Stimulated activated CD8-positive, alpha-beta memory T cell treated with anti-CD3 and anti-CD28 coated beads, Interleukin-7, amount 100 ng/mL, for 24 hours (primary cell): ENCODE results near the gene CFAP61.
"Not testable (repeated sequence)": the region's sequence is repeated elsewhere in the genome, so short reads cannot be mapped to it uniquely, and the experiment has no call there.

ENCODE experiments used
- DNase-seq: peaks from one replicate; pipeline ENCODE4 v3.0.0-alpha.2; 2020; ENCODE audit warnings: low read depth

The CFAP61 gene

DNA sequence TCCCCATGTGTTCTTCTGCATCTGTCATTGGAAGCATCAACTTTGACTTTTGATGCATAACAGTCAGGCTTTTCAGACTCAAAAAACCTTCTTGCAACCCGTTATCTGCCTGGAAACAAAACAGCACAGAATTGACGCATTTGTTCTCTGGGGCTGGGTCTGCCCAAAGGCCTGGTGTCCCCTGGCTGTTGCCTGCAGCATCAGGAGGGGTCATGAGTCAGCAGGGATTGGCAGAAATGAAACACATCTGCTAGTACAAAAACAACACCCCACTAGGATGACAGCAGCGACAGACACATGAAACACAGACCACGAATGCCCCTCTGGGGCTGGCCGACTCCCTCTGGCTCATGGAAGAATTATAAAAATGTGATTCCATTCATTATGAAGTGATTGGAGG is 158.0 kb downstream of the CFAP61 start:
- DNase-seq, result no peak

DNA sequence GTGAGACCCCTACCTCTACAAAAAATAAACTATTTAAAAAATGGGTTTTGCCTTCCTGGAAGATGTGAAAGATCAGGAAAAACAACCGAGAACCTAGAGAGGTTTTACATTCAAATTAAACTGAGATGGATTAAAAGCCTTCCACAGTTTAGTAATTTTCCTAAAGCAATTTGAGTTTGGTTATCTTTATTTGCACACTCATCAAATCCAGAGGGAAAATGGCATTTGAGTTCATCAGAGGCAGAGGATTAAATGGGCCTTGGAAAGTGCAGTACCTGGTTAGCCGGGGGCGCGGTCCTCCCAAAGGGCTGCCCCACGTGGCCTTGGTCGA is 158.6 kb downstream of the CFAP61 start:
- DNase-seq, result no peak

DNA sequence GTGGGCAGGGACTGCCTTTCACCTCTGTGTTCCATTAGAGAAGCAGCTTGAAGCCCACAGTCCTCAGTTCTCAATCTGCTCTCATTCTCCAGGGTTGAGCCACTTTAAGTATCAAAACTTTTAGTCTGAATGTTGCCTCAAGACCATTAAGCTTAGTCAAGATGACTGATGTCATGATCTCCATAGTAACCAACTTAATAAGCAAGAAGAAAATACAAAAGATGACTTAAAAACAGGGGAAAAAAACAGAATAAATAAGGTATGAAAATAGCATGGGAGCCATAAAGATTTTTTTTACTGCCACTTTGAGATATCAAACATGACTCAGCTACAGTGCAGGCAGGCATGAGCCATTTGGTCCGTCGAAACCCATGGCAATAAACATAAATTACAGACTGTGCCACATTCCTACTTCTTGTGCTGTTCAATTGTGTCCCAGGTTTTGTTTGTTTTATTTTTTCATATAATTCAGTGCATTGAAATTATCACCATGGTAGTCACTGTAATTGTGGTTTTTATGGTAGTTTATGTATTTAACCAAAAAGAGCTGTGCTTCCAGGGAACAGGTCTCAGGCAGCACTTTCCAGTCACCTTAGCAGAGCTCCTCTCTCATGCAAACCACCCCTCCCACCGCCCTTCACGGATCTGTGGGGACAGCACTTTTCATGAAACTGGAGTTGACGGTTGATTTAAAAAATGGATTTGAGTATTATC is 159.1 kb downstream of the CFAP61 start:
- no peak for DNase-seq

DNA sequence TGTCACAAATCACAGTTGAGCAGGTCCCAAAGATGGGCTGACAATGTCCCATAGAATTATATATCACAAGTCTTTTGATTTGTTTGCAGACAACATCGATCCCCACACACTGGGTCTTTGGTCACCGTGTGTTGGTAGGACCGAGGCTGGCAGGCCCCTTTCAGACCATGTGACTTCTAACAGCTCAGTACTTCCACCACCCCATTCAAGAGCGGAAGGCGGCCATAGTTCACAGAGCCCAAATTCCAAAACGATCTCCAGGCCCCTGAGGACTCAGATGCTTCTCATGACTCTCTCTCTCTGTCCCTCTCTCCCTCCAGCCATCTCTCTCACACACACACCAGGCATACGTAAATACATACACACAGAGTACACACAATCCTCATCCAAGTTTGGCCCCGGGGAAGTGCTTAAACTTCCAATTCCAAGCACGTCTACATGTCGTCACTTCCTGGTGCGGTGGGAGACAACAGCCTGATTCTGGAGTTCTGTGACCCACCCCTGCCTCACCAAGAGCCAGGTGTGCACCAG is 159.7 kb downstream of the CFAP61 start:
- DNase-seq, result no peak

DNA sequence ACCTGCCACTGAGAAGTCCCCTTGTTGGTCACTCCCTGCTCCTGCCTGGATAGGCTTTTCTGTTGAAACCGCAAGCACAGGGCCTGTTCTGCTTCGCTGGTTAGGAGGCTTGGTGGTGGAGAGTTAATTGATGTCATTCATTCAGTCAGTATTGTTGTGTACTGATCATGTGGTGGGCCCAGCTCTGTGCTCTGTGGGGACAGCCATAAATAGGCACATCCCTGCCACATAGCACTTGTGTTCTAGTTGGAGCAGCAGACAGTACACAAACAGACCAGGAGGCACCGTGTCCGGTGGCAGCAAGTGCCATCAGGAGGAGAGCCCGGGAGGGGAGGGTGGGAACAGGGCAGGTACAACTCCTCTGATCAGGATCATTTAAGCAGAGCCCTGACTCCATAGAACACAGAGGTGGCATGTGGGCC is 160.4 kb downstream of the CFAP61 start:
- no peak for DNase-seq

DNA sequence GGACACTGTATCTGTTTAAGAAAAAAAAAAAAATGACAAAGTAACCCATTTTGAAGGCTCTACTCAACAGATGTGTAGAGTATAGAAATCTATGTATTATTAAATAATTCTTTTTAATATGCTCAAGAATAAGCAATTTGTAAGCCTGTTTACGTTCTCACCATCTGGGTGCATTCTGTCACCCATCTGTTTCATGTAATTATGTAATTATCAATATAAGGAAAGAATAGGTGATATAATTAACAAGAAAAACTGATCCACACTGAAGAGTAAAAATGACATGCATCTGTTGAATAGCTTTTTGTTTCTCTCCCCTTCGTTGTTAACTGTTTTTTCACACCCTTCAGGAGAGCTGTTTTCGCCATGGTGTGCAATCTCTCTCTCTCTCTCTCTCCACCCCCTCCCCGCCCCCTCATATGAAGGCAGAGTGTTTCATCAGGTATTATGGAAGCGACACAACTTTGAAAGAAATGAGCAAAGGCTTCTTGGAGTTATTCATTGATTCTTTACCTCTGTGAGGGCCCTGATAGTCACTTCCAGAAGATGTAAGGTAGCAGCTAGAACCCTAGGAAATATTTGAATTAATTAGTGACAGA is 161.3 kb downstream of the CFAP61 start:
- no peak for DNase-seq

DNA sequence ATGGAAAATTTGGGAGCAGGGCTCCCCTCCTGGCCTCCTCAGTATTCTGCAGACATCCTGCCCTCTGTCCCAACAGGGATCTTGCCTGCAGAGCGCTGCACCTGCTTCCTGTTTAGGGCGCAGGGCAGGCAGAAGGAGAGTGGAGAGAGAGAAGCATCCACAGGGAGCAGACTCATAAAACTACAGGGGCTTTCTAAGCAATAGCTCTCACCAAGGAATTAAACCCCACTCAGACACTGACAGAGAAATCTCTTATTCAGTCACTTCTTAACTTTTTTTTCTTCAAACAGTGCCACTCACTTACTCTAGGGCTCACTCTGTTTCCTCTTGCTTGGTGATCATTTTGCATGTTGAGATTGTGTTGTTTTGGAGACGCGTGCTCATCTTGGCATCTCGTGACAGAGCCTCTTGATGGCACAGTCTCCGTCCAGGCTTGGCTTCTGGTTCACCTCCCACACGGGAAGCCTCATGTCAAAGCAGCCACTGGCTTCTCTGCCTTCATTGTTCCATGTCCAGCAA is 162.5 kb downstream of the CFAP61 start:
- no peak for DNase-seq

DNA sequence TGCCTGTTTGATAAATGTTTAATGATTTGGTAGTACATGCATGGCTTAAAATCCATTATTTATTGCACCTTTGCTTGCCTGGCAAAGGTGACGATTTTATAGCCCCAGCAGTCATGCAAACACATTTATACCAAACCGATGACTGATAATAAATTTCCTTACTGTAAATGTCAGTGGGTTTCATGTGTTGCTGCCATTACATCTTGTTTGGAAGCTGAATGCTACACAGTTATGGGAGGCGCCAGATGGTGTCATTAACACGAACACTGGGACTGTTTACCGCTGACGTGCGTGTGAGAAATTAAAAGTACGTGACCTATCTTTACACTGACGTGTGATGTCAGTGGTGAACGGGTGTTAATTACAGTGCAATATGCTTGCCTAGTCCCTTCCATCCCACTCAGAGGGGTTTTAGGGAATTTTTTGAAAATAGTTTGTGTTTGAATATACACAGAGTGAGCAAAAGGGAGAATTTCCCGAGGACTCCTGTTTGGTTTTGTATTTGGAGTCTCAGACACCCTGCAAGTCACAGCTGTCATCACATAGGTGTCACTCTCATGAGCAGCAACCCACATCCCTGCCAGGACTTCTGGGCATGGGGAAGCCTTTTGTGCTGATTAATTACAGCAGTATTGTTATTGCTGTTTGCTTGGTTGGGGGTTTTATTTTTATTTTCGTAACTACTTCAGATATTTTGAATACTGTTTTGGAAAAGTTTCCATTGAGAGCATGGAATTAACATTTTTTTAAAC is 163.8 kb downstream of the CFAP61 start:
- no peak for DNase-seq

DNA sequence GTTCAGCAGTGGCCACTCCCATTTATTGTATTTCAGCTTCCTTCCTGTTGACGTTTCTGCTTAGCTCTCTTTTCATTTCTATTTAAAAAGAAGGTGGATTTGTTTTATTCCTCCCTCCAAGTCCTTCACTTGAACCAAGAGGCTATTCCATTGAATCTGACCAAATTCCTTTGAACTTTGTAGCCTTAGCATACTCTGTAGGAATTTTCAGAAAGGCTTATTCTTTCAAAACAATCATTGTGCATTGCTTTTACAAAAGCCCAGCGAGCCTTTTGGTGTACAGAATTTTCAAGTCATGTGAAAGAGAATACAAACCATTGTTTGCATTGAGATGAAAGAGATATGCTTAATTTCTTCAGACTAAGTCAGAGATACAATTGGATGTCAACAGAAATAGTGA is 164.6 kb downstream of the CFAP61 start:
- no peak for DNase-seq

DNA sequence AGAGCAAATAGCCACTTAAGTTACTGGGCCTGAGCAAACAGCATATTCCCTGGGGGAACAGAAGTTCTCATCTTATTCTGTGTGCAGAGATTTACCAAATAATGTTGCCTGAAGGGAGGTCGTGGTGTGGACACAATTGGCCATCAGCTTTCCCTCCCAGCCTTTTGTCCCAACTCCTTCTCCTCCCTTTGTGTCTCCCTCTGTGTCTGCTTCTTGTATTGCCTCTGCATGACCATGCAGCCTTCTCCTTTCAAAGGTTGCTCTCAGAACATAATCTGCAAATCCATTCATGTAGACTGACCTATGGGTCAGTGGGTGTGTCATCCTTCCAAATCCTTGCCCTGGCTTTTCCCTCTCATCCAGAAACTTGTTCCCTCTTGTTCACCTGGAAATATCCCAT is 165.3 kb downstream of the CFAP61 start:
- no peak for DNase-seq

DNA sequence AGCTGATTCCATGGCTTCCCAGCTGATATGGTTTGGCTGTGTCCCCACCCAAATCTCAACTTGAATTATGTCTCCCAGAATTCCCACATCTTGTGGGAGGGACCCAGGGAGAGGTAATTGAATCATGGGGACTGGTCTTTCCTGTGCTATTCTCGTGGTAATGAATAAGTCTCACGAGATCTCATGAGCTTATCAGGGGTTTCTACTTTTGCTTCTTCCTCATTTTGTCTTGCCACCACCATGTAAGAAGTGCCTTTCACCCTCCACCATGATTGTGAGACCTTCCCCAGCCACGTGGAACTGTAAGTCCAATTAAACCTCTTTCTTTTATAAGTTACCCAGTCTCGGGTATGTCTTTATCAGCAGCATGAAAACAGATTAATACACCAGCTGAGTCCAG is 165.8 kb downstream of the CFAP61 start:
- DNase-seq, result not testable (repeated sequence)

DNA sequence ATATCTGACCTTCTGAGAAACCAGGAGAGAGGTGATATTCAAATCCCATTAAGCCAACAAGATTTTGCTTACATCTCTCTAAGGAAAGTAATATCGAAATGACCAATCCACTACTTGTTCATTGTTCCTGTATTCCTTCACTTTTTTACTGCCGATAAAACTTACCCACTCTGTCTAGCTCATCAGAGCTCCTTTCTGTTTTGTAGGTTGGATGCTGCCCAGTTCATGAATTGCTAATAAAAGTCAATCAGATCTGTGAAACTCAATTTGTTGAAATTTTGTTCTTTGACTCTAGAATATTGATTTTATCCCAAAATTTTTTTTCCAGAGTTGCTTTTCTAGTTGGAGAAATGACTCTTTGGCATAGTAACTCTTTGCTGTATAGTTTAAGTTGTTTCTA is 166.7 kb downstream of the CFAP61 start:
- DNase-seq, result no peak

DNA sequence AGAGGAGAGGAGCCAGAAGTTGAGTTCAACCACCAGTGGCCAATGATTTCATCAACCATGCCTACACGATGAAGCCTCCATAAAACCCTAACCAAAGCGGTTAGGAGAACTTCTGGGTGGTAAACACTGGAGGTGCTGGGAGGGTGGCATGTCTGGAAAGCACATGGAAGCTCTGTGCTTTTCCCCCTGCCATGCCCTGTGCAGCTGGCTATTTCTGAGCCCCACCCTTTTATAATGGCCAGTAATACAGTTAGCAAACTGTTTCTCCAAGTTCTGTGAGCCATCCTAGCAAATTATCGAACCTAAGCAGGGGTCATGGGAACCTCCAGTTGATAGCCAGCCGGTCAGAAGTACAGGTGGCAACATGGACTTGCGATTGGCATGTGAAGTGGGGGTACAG is 167.8 kb downstream of the CFAP61 start:
- DNase-seq, result no peak

DNA sequence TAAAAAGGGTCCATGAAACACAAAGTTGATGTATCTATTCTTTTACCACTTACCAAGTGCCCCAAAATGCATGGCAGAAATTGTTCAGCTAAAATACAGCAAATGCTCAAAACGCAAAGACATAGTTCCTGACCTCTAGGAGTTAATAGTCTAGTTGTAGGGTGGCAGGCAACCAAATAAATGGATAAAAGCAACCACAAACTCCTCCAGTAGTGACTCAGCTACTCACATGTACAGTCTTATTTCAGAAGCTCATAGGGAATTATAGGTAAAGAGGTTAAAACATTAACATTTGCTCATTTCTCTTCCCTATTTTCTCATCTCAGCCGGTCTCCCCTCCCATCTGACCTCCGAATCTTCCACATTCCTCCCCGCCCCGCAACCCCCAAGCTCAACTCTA is 171.6 kb downstream of the CFAP61 start:
- no peak for DNase-seq

DNA sequence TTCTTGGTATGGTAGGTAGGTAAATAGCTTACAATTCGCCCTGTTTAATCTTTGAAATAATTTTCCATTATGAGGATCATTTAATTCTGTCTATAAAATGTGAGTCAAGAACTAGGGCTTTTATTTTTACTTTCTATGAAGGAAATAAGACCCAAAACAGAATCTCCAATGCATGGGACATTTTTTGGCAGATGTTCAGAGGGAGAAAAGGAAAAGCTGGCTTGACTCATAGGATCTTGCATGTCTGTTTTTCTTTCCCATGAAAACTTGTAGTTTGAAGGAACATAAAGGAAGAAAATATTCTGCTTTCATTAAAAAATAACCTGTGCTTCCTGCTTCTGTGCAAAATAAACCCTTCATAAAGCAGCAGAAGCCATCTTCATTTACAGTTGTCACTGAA is 172.5 kb downstream of the CFAP61 start:
- no peak for DNase-seq

DNA sequence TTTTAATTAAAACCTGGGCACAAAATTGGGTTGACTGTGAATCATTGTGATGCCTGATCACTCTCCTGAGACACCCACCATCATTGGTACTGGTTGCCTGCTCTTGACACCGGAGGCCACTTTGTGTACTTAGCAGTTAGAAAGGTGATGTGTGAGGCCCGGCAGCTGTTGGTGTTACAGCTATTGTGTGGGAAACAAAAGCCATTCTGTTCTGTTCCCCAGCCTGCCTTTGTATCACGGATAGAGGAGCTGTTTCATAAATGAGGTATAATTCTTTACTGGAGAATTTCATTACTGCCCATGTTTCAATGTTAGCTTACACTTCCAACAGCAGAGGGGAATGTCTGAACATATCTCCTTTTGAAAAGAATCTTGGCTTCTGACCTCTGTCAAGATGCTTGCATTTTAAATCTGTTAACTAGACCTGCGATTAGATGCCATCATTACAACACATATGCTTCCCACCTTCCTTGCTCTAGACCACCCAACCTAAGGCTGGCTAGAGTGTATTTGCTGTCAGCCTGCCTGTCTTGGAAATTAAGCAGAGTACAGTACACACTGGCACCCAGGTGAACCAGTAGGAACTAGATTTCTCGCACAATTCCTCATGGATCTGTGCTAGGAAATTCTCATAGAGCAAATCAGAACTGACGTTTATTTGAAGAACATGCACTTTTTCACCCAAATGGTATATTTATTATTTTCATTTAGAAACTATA is 173.2 kb downstream of the CFAP61 start:
- DNase-seq, result no peak

DNA sequence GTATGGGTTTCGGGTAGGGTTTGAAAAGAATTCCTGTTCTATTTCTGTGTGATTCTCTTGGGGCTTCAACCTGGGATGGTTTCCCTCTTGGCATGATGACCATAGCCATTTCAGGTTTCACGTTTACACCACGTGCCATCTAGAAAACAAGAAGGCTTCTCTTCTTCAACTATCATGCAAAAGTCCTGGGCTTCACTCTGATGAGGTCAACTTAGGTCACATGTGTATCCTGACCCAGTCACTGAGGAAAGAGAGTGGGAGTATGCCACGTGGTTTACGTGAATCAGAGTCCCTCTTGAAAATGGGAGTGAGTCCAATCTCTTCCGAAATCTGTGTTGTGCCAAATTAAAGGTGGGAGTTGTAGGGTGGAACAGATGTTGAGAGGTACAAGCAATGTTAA is 174.2 kb downstream of the CFAP61 start:
- no peak for DNase-seq

DNA sequence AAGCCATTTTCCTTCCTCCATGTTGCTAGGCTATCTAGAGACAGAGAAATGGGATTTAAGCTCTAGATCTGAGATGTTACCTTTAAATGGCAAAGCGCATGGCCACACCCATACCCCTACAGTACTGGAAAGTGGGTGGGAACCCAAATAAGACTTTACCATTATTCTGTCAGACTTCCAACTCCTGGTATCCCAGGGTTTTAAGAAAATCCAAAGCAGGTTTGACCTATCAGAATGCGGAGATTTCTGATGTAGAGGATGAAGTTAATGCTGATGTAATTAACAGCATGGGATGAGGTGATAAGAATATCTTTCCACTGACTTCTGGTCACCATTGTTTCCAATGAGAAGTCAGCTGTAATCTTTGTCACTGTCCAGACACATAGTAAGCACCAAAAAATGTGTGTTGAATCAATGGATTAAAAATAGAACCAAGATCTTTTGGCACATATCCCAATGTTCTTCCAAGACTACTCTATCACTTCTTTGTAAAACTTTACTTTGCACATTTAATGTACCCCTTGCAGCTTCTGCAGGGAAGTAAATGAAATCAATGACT is 174.8 kb downstream of the CFAP61 start:
- DNase-seq, result no peak

DNA sequence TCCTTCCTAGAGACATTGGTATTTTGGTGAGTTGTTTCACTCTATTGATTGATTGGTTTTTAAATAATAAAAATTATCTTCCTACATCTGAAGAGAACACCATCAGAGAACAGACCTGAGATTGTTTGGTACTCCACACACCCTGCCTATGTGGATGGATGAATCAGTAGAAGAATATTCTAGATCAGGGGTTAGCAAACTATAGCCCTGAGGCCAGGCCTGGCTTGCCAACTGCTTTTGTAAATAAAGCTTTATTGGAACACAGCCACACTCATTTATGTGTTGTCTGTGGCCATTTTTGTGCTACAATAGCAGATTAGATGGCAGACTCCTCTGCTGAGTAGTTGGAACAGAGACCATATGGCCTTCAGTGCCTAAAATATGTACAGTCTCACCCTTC is 176.0 kb downstream of the CFAP61 start:
- no peak for DNase-seq

DNA sequence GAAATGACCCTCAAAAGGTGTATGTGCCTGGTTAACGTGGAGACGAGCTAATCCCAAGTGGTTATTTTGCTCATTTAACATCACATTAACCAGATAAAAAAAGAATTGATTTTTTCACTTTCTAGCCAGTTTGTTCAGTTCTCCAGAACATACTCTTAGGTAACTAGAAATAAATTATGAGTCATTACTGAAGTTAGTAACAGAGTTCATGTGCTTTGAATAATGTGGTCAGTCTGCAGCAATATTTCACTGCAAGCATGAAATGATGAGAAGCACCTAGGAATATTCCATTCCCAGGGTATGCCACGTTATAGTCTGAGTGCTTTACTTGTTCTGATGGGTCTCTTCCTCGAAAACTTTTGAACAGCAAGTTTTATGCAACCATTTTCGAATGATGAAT is 177.3 kb downstream of the CFAP61 start:
- DNase-seq, result no peak

DNA sequence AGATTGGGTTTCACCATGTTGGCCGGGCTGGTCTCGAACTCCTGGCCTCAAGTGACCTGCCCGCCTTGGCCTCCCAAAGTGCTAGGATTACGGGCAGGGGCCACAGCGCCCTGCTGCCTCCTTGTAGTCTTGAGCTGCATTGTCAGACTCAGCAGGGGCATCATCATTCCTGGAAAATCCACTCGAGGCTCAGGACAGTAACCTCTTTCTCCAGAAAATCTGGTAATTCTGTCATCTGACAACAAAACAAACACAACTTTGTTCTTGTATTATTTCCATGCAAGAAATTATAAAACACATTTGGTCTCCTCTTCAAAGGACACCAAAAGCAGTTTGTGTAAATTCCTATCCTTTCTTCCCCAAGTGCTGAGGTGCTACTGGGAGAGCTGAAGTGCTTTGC is 178.4 kb downstream of the CFAP61 start:
- no peak for DNase-seq
